Peyer's patch (tissue), 4 donors: ENCODE measurements around the gene DGKA.

Source experiments
- POLR2A ChIP-seq, 2 donors: fragments of 450-650 bp; IDR thresholded peaks; one replicate each; pipeline ENCODE4 v1.5.1; 2017; ENCODE audit warnings: antibody characterized with exemption in 2 of 2, mild to moderate bottlenecking in 2 of 2, moderate library complexity in 2 of 2
- TF ChIP-seq, protein P1 (sequence below), 6 experiments: fragments of 450-650 bp in 4 of 6; fragments of 200-600 bp in 2 of 6; sonication (generic) in 1 of 6; IDR thresholded peaks; one replicate each; pipeline ENCODE4 v1.5.1; 2017 to 2019; ENCODE audit warnings: antibody characterized with exemption in 6 of 6, mild to moderate bottlenecking in 3 of 6, moderate library complexity in 1 of 6

DNA sequence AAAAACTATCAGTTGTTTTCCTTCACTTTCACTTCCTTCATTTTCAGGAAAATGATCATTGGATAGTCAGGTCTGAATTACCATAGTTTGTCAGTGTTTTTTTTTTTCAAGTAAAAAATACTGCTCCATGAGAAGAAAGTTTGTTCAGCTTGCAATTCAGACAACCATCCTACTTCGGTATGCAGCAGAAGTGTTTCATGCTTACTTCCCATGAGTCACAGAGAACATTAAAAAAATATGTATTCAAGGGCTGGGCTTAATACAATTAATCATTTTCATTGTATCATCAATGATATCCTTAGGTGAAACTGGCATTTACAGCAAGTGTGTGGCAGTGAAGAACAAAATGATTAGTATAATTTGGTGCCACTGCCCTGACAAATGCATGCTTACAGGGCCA, 24.9 kb upstream of the DGKA start:
- TF ChIP-seq, protein P1, sequence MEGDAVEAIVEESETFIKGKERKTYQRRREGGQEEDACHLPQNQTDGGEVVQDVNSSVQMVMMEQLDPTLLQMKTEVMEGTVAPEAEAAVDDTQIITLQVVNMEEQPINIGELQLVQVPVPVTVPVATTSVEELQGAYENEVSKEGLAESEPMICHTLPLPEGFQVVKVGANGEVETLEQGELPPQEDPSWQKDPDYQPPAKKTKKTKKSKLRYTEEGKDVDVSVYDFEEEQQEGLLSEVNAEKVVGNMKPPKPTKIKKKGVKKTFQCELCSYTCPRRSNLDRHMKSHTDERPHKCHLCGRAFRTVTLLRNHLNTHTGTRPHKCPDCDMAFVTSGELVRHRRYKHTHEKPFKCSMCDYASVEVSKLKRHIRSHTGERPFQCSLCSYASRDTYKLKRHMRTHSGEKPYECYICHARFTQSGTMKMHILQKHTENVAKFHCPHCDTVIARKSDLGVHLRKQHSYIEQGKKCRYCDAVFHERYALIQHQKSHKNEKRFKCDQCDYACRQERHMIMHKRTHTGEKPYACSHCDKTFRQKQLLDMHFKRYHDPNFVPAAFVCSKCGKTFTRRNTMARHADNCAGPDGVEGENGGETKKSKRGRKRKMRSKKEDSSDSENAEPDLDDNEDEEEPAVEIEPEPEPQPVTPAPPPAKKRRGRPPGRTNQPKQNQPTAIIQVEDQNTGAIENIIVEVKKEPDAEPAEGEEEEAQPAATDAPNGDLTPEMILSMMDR (IDR thresholded peaks at IDR 0.05) = no peak
- no peak for TF ChIP-seq POLR2A (IDR thresholded peaks at IDR 0.05)
